ENCODE data around the gene PVALEF. TPM values are rescaled to one million over a fixed set of nuclear protein-coding genes. Genes with fewer than 3 reads are reported as not detected.

Gene PVALEF
- total and polyA plus RNA-seq, 2 donors (not counting 3 experiments of a cell fraction or from before 2014, with no cell fraction given): not detected

DNA sequence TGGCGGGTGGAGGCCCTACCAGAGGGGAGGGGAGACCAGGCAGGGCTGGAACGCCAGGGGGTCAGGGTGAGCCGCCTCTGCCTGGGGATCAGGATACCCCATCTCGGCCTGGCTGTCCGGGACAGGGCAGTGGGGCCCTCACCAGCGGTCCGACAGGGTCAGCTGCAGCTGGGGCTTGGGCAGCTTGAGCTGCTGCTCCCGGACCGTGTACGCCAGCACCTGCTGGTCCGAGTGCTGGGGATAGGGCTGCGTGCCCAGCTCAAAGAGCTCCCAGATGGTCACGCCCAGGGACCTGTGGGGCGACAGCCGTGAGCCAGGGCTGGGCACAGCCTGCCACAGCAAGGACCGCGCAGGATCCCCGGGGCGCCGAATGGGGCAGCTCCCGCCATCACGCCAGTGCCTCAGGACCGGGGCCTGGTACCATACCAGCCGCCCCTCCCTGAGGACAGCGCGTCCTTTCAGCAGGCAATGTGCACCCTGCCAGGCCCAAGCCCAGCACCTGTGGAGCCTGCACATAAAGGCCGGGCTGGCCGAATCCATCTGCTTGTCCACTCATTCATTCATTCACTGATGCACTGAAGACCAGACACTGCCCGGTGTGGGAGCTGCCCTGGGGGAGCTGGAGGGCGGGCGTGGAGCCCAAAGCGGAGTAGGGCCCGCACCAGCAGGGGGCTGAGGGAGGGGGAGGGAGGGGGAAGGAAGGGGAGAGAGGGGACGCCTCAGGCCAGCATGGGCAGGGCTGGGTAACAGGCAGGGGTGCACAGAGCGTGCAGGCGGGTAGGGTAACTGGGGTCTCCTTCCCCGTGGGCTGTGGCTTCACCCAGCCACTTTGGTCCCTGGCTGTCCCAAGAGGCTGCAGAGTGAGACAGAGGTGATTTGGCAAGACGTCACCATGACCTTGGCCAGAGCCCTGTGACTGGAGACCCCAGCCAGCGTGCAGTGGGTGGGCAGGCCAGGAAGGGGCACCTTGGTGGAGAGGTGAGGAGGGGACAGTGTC is 42.0 kb upstream of the PVALEF start:
- POLR2A ChIA-PET: interaction anchor here (0.6 kb wide), 1 partner anchor 639 kb away, joined by 6 read pairs; no protein-coding TSS in a partner anchor
- Histone ChIP-seq H3K27ac (ENCODE audit: insufficient read depth, low read depth, low read length) (no peak overlapping the region), H2AFZ (ENCODE audit: low read depth, low read length) (no peak overlapping the region), H3K9me1 (replicated peaks; ENCODE audit: control insufficient read depth, extremely low read depth, insufficient read depth, low read length) (no peaks in the 10 kb centered on the region), H3K9me3 (replicated peaks; ENCODE audit: control insufficient read depth, insufficient read depth, low read length) (no peaks in the 10 kb centered on the region), H3K36me3 (ENCODE audit: control insufficient read depth in 2 of 2, extremely low read depth in 1 of 2, insufficient read depth in 2 of 2, low read length in 2 of 2) (no peaks in the 10 kb centered on the region), H3K4me2 (ENCODE audit: insufficient read depth, low read length) (no peak overlapping the region), H3K9ac (replicated peaks; ENCODE audit: extremely low read depth, insufficient read depth, low read length) (no peak overlapping the region), H3K79me2 (ENCODE audit: control insufficient read depth, insufficient read depth, low read length) (no peaks in the 10 kb centered on the region), H3K27me3 (ENCODE audit: control insufficient read depth in 2 of 2, insufficient read depth in 2 of 2, low read length in 2 of 2) (peaks cover 9 to 15% of the 10 kb centered on the region in 2 experiments), H3K4me3 (replicated peaks in 1 of 3; ENCODE audit: insufficient read depth in 1 of 3, low read depth in 1 of 3, low read length in 3 of 3) (no peak overlapping the region), H4K20me1 (replicated peaks; ENCODE audit: control insufficient read depth, extremely low read depth, insufficient read depth, low read length) (no peaks in the 10 kb centered on the region), H3K4me1 (ENCODE audit: control insufficient read depth, extremely low read depth, insufficient read depth, low read length) (peaks cover 7% of the 10 kb centered on the region)
- dilution Hi-C loops (cut with MboI; ENCODE audit: extremely low pct_ligation_motif_present, low sequenced_read_pairs): no loop called here
- DNase-seq (ENCODE audit: low read depth, low spot score): no peak
- BruUV-seq (replicated peaks): no TSS peak
- TF ChIP-seq FOS (IDR thresholded peaks at IDR 0.05; ENCODE audit: borderline replicate concordance, insufficient read depth, low read length) (no peak), MYC (IDR thresholded peaks at IDR 0.05; ENCODE audit: low read depth, low read length) (no peak), GATA2 (IDR thresholded peaks at IDR 0.05; ENCODE audit: insufficient read depth, insufficient read length, low read depth, low read length) (no peak), POLR2AphosphoS5 (IDR thresholded peaks at IDR 0.05; ENCODE audit: insufficient read depth, low read depth, low read length) (no peak), EZH2 (IDR thresholded peaks at IDR 0.05; ENCODE audit: borderline replicate concordance, low read depth, low read length, severe bottlenecking) (no peak), POLR2A (IDR thresholded peaks at IDR 0.05; ENCODE audit: low read depth, low read length) (no peak), JUN (IDR thresholded peaks at IDR 0.05; ENCODE audit: borderline replicate concordance, insufficient read depth, insufficient read length, low read depth) (no peak)
- TF ChIP-seq, protein P1, sequence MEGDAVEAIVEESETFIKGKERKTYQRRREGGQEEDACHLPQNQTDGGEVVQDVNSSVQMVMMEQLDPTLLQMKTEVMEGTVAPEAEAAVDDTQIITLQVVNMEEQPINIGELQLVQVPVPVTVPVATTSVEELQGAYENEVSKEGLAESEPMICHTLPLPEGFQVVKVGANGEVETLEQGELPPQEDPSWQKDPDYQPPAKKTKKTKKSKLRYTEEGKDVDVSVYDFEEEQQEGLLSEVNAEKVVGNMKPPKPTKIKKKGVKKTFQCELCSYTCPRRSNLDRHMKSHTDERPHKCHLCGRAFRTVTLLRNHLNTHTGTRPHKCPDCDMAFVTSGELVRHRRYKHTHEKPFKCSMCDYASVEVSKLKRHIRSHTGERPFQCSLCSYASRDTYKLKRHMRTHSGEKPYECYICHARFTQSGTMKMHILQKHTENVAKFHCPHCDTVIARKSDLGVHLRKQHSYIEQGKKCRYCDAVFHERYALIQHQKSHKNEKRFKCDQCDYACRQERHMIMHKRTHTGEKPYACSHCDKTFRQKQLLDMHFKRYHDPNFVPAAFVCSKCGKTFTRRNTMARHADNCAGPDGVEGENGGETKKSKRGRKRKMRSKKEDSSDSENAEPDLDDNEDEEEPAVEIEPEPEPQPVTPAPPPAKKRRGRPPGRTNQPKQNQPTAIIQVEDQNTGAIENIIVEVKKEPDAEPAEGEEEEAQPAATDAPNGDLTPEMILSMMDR (IDR thresholded peaks at IDR 0.05; ENCODE audit: extremely low read depth in 1 of 2, insufficient read depth in 1 of 2, low read depth in 1 of 2, low read length in 2 of 2): no peak
- TF ChIP-seq, protein P2, sequence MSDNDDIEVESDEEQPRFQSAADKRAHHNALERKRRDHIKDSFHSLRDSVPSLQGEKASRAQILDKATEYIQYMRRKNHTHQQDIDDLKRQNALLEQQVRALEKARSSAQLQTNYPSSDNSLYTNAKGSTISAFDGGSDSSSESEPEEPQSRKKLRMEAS (IDR thresholded peaks at IDR 0.05; ENCODE audit: insufficient read depth, insufficient read length): no peak
- intact Hi-C loops (cut with micrococcal nuclease): no loop called here
- no peak for FAIRE-seq
- CTCF ChIA-PET: interaction anchor here (1.7 kb wide), 1 partner anchor 77 kb away, joined by 4 read pairs; no protein-coding TSS in a partner anchor
